GM12891 (cell line): Measurements from ENCODE around the gene CARD14.

ENCODE experiments used
- DNase-seq: peaks from one replicate; pipeline ENCODE4 v3.0.0; 2011; ENCODE audit warnings: low spot score; ENCODE audit not compliant: insufficient read length
- FAIRE-seq: peaks from 2 replicates; lab custom pipeline; 2011; peaks lifted over from hg19 to GRCh38; lab: Jason Lieb, UNC
- PAX5 ChIP-seq: IDR thresholded peaks from 2 replicates; pipeline ENCODE4 v1.6.1; 2011; ENCODE audit warnings: low read length, moderate library complexity, mild to moderate bottlenecking; ENCODE audit not compliant: insufficient read depth, severe bottlenecking
- POLR2A ChIP-seq: IDR thresholded peaks from 2 replicates; pipeline ENCODE4 v1.6.1; 2011; ENCODE audit warnings: low read depth, low read length, control low read depth
- POLR2AphosphoS5 ChIP-seq: IDR thresholded peaks from 2 replicates; pipeline ENCODE4 v1.6.1; 2011; ENCODE audit warnings: low read depth, low read length, control low read depth
- POU2F2 ChIP-seq: IDR thresholded peaks from 2 replicates; pipeline ENCODE4 v1.6.1; 2011; ENCODE audit warnings: low read depth, mild to moderate bottlenecking, control low read depth, low read length, moderate library complexity
- SPI1 ChIP-seq: IDR thresholded peaks from 2 replicates; pipeline ENCODE4 v1.6.1; 2011; ENCODE audit warnings: low read depth, low read length, control low read depth
- TAF1 ChIP-seq: IDR thresholded peaks from 2 replicates; pipeline ENCODE4 v1.6.1; 2011; ENCODE audit warnings: low read depth, low read length, control low read depth

CARD14 gene

GRCh38 chr17:80182845-80183223, 13.0 kb downstream of the CARD14 start:
- DNase-seq (no peak), FAIRE-seq (no peak)
- TF ChIP-seq POU2F2, result no peak
- no peak for TF ChIP-seq TAF1
- TF ChIP-seq PAX5, result no peak
- TF ChIP-seq POLR2A, result no peak
- TF ChIP-seq POLR2AphosphoS5, result no peak
- TF ChIP-seq SPI1, result no peak

GRCh38 chr17:80183581-80184422, 14.0 kb downstream of the CARD14 start:
- no peak for FAIRE-seq

GRCh38 chr17:80184423-80184714, 14.5 kb downstream of the CARD14 start:
- no peak for TF ChIP-seq SPI1
- no peak for TF ChIP-seq PAX5
- TF ChIP-seq TAF1, result no peak
- no peak for TF ChIP-seq POLR2AphosphoS5
- no peak for TF ChIP-seq POLR2A
- no peak for TF ChIP-seq POU2F2
- DNase-seq, result no peak
- no peak for FAIRE-seq

More at GRCh38 chr17:80183581-80184422, 14.0 kb downstream of the CARD14 start:
- DNase-seq, result no peak
- TF ChIP-seq POU2F2 (no peak), TAF1 (no peak), POLR2AphosphoS5 (no peak), PAX5 (no peak), SPI1 (no peak), POLR2A (no peak)

- no peak for DNase-seq
- FAIRE-seq, result no peak
Observed at GRCh38 chr17:80185968-80186367, 16.1 kb downstream of the CARD14 start.

GRCh38 chr17:80187090-80187489, 17.3 kb downstream of the CARD14 start:
- no peak for FAIRE-seq
- no peak for DNase-seq
- TF ChIP-seq TAF1 (no peak), SPI1 (no peak), POLR2AphosphoS5 (no peak), POLR2A (no peak), POU2F2 (no peak), PAX5 (no peak)

More at GRCh38 chr17:80185968-80186367, 16.1 kb downstream of the CARD14 start:
- TF ChIP-seq POU2F2, result no peak
- no peak for TF ChIP-seq TAF1
- no peak for TF ChIP-seq PAX5
- TF ChIP-seq SPI1, result no peak
- TF ChIP-seq POLR2AphosphoS5, result no peak
- no peak for TF ChIP-seq POLR2A

GRCh38 chr17:80187515-80187941, 17.7 kb downstream of the CARD14 start:
- FAIRE-seq (no peak), DNase-seq (no peak)
- TF ChIP-seq POLR2AphosphoS5 (no peak), POU2F2 (no peak), SPI1 (no peak), PAX5 (no peak), POLR2A (no peak)

GRCh38 chr17:80189611-80190010, 19.8 kb downstream of the CARD14 start:
- FAIRE-seq (no peak), DNase-seq (no peak)
- no peak for TF ChIP-seq POU2F2
- TF ChIP-seq POLR2A, result no peak
- no peak for TF ChIP-seq TAF1
- no peak for TF ChIP-seq POLR2AphosphoS5
- TF ChIP-seq SPI1, result no peak
- no peak for TF ChIP-seq PAX5

- TF ChIP-seq POU2F2 (no peak), POLR2AphosphoS5 (no peak), POLR2A (no peak), SPI1 (no peak), PAX5 (no peak)
- no peak for FAIRE-seq
Observed at GRCh38 chr17:80190716-80191115, 20.9 kb downstream of the CARD14 start.

GRCh38 chr17:80191192-80191591, 21.4 kb downstream of the CARD14 start:
- no peak for TF ChIP-seq POLR2A
- no peak for TF ChIP-seq TAF1
- TF ChIP-seq POU2F2, result no peak
- no peak for TF ChIP-seq POLR2AphosphoS5
- TF ChIP-seq PAX5, result no peak
- no peak for TF ChIP-seq SPI1
- DNase-seq (no peak), FAIRE-seq (no peak)

More at GRCh38 chr17:80190716-80191115, 20.9 kb downstream of the CARD14 start:
- DNase-seq, result no peak

GRCh38 chr17:80191865-80192661, 22.2 kb downstream of the CARD14 start:
- FAIRE-seq (no peak), DNase-seq (no peak)
- TF ChIP-seq SPI1 (no peak), POU2F2 (no peak), PAX5 (no peak), POLR2AphosphoS5 (no peak), POLR2A (no peak), TAF1 (no peak)
